ENCODE results near the gene ATXN1.

ATXN1 gene

GRCh38 chr6:16684195-16684689, 77.0 kb downstream of the ATXN1 start:
- no peak overlapping the region for H3K4me3 ChIP-seq (ENCODE audit: low read depth, low read length)

GRCh38 chr6:16683641-16684194, 77.5 kb downstream of the ATXN1 start:
- peaks cover 41% of the 10 kb centered on the region for H3K4me1 ChIP-seq (ENCODE audit: control insufficient read depth, insufficient read depth, low read length)
- ChIA-PET CTCF (interaction anchor here (0.7 to 1.2 kb wide), 3 partner anchors 80 to 356 kb away, joined by 3 to 5 read pairs (median 4); no protein-coding TSS in a partner anchor), POLR2A (no interaction called here)
- no peaks in the 10 kb centered on the region; a peak in 1 of 3 replicates for H3K36me3 ChIP-seq (ENCODE audit: control insufficient read depth in 2 of 2, insufficient read depth in 1 of 2, low read length in 2 of 2)
- no peaks in the 10 kb centered on the region for H3K9me3 ChIP-seq (ENCODE audit: control insufficient read depth, insufficient read depth, low read depth, low read length)
- H3K4me3 ChIP-seq (ENCODE audit: low read depth, low read length) = no peak overlapping the region
- peak overlapping the region; percentile 51 for H3K27ac ChIP-seq (ENCODE audit: extremely low read depth, low read depth, low read length)
- TF ChIP-seq ZNF184 (tag by site-specific recombination; IDR thresholded peaks at IDR 0.05) (no peak), ZSCAN4 (tag by site-specific recombination; IDR thresholded peaks at IDR 0.05) (no peak), ZNF830 (tag by site-specific recombination; IDR thresholded peaks at IDR 0.05; ENCODE audit: low read depth) (no peak), ZSCAN18 (tag by site-specific recombination; IDR thresholded peaks at IDR 0.05) (no peak), GLIS1 (tag by site-specific recombination; IDR thresholded peaks at IDR 0.05) (peak; percentile 53), ZNF335 (tag by site-specific recombination; conservative IDR thresholded peaks at IDR 0.05) (0 out of 2 replicates have a peak, but pooled peaks have one; percentile 16), ZSCAN23 (tag by site-specific recombination; IDR thresholded peaks at IDR 0.05) (no peak), ZBTB17 (tag by site-specific recombination; IDR thresholded peaks at IDR 0.05) (no peak), ZNF624 (tag by site-specific recombination; IDR thresholded peaks at IDR 0.05) (no peak), PRDM6 (tag by site-specific recombination; IDR thresholded peaks at IDR 0.05) (no peak), ZNF626 (tag by site-specific recombination; IDR thresholded peaks at IDR 0.05) (no peak), ZBTB48 (tag by site-specific recombination; IDR thresholded peaks at IDR 0.05) (peak; percentile 64; the same call in 1 of the 2 replicates), SETDB1 (IDR thresholded peaks at IDR 0.05; ENCODE audit: insufficient read length, low read length) (no peak), ZNF558 (tag by site-specific recombination; IDR thresholded peaks at IDR 0.05) (no peak), HOXA7 (CRISPR knock-in tag; IDR thresholded peaks at IDR 0.05; ENCODE audit: borderline replicate concordance) (no peak)

More at GRCh38 chr6:16684195-16684689, 77.0 kb downstream of the ATXN1 start:
- CTCF ChIA-PET = no interaction called here
- no peaks in the 10 kb centered on the region for H3K9me3 ChIP-seq (ENCODE audit: control insufficient read depth, insufficient read depth, low read depth, low read length)
- peak overlapping the region; percentile 51 for H3K27ac ChIP-seq (ENCODE audit: extremely low read depth, low read depth, low read length)
- peak; percentile 82 for TF ChIP-seq BCL6B (tag by site-specific recombination; IDR thresholded peaks at IDR 0.05)
- TF ChIP-seq PRDM10 (tag by site-specific recombination; IDR thresholded peaks at IDR 0.05) = peak; percentile 51
- no peak for TF ChIP-seq ZNF433 (tag by site-specific recombination; IDR thresholded peaks at IDR 0.05; ENCODE audit: low read depth)
- TF ChIP-seq ZEB2 (tag by site-specific recombination; IDR thresholded peaks at IDR 0.05) = peak; percentile 73
- TF ChIP-seq ZBTB17 (tag by site-specific recombination; IDR thresholded peaks at IDR 0.05) = 0 out of 2 replicates have a peak, but pooled peaks have one; percentile 42
- peak; percentile 27; the same call in 1 of the 2 replicates for TF ChIP-seq KLF1 (tag by site-specific recombination; IDR thresholded peaks at IDR 0.05)
- peak; percentile 45; the same call in 1 of the 2 replicates for TF ChIP-seq ZSCAN16 (tag by site-specific recombination; IDR thresholded peaks at IDR 0.05)
- no peak for TF ChIP-seq ZNF747 (tag by site-specific recombination; IDR thresholded peaks at IDR 0.05)
- TF ChIP-seq ZNF76 (tag by site-specific recombination; IDR thresholded peaks at IDR 0.05; ENCODE audit: borderline replicate concordance, low read depth) = no peak
- POLR2A ChIA-PET = no interaction called here
- peaks cover 44% of the 10 kb centered on the region for H3K4me1 ChIP-seq (ENCODE audit: control insufficient read depth, insufficient read depth, low read length)
- no peaks in the 10 kb centered on the region; a peak in 1 of 3 replicates for H3K36me3 ChIP-seq (ENCODE audit: control insufficient read depth in 2 of 2, insufficient read depth in 1 of 2, low read length in 2 of 2)
